GM12878 (cell line): Measurements from ENCODE around the gene CNTNAP2. TPM values are rescaled to one million over a fixed set of nuclear protein-coding genes. Genes with fewer than 3 reads are reported as not detected.

ENCODE experiments used
- CTCF ChIP-seq, 3 experiments: IDR thresholded peaks in 2 of 3; conservative IDR thresholded peaks in 1 of 3; 2 replicates each; pipeline ENCODE4 v1.5.1; 2011; ENCODE audit warnings: low read depth in 3 of 3, low read length in 3 of 3, mild to moderate bottlenecking in 3 of 3, control low read depth in 2 of 3, moderate library complexity in 2 of 3, inconsistent platforms in 1 of 3, mixed read lengths in 1 of 3; ENCODE audit not compliant: control insufficient read depth in 2 of 3, insufficient read depth in 1 of 3; ENCODE audit errors: extremely low read depth in 1 of 3
- DPF2 ChIP-seq: fragments of 450-650 bp; IDR thresholded peaks from 2 replicates; pipeline ENCODE4 v1.6.1; 2017; ENCODE audit warnings: mild to moderate bottlenecking
- MEF2A ChIP-seq: IDR thresholded peaks from 2 replicates; pipeline ENCODE4 v1.6.1; 2011; ENCODE audit warnings: low read depth, mild to moderate bottlenecking, low read length, moderate library complexity; ENCODE audit not compliant: insufficient read depth
- PML ChIP-seq: IDR thresholded peaks from 2 replicates; pipeline ENCODE4 v1.6.1; 2012; ENCODE audit warnings: low read length, inconsistent platforms
- RELB ChIP-seq: fragments of 450-650 bp; IDR thresholded peaks from 2 replicates; pipeline ENCODE4 v1.6.1; 2017; ENCODE audit warnings: low read depth, mild to moderate bottlenecking, moderate library complexity
- RFX5 ChIP-seq: IDR thresholded peaks from 2 replicates; pipeline ENCODE4 v1.6.1; 2011; ENCODE audit warnings: low read depth, low read length, improper control_type of control experiment
- TCF12 ChIP-seq: IDR thresholded peaks from 2 replicates; pipeline ENCODE4 v1.6.1; 2011; ENCODE audit warnings: low read depth, mild to moderate bottlenecking, low read length
- USF2 ChIP-seq: IDR thresholded peaks from 2 replicates; pipeline ENCODE4 v1.6.1; 2011; ENCODE audit warnings: low read depth, low read length, improper control_type of control experiment, borderline replicate concordance
- WRNIP1 ChIP-seq: IDR thresholded peaks from 2 replicates; pipeline ENCODE4 v1.6.1; 2011; ENCODE audit warnings: low read depth, low read length, improper control_type of control experiment, borderline replicate concordance
- ZNF24 ChIP-seq: fragments of 450-650 bp; IDR thresholded peaks from 2 replicates; pipeline ENCODE4 v1.6.1; 2017; ENCODE audit warnings: antibody characterized with exemption, mild to moderate bottlenecking
- polyA plus RNA-seq, 11 experiments: library from polyadenylated mRNA; depleted of rRNA in 4 of 11; unstranded in 6 of 11; stranded (reverse) in 5 of 11; fragments of >200 nt; fragmentation: Nextera tagmentation in 4 of 11; fragmentation: Illumina TruSeq in 1 of 11; extraction: Ambion mirVana in 4 of 11; extraction: Trizol in 1 of 11; gene quantifications; 1 replicate in 1 of 11; 2 replicates in 10 of 11; pipeline versions ENCODE4 v1.2.1 to v1.2.3, GENCODE V29; 2011 to 2016; ENCODE audit warnings: inconsistent platforms in 2 of 11, missing spikeins in 2 of 11, low read depth in 1 of 11
- total RNA-seq, 4 experiments: library from RNA; depleted of rRNA in 3 of 4; stranded (reverse); fragments of >200 nt in 3 of 4; fragmentation: Illumina TruSeq in 1 of 4; extraction: Trizol in 1 of 4; gene quantifications; 2 replicates each; pipeline versions ENCODE4 v1.2.1 to v1.2.3, GENCODE V29; 2013 to 2021

Gene CNTNAP2
- total and polyA plus RNA-seq, 10 of the 15 experiments (the other 5 are each of a cell fraction or from before 2014, with no cell fraction given) = 0.03 to 0.08 (median 0.03) TPM; not detected in 7

- TF ChIP-seq USF2 (no peak), CTCF (IDR thresholded peaks at IDR 0.05 in 2 of 3, conservative IDR thresholded peaks at IDR 0.05 in 1 of 3; ENCODE audit: control insufficient read depth in 2 of 3, extremely low read depth in 1 of 3, insufficient read depth in 1 of 3, low read depth in 3 of 3, low read length in 3 of 3) (no peak), TCF12 (no peak), DPF2 (no peak), RFX5 (no peak), RELB (no peak), PML (no peak), ZNF24 (no peak), MEF2A (no peak), WRNIP1 (no peak)
Measured at GRCh38 chr7:147418966-147419365, 1302.4 kb downstream of the CNTNAP2 start (continued).
